K562 (cell line): ENCODE measurements around the gene SEZ6L. TPM values are rescaled to one million over a fixed set of nuclear protein-coding genes. Genes with fewer than 3 reads are reported as not detected.

Experiments used
- ATAC-seq: fragments of 200-7000 bp; cut with Tn5 transposase; 3 replicates; pipeline ENCODE4 v1.9.1; 2020; ENCODE audit warnings: moderate library complexity
- BruUV-seq: library from RNA; stranded (reverse); fragments of 400-500 nt; replicated peaks from 2 replicates; lab custom pipeline; 2021; lab: Mats Ljungman, UMichigan
- CTCF ChIA-PET: fragments of 300-600 bp; formaldehyde crosslinking; extraction: SDS; loops from one replicate; lab custom pipeline; 2021; ENCODE audit warnings: low intra/inter-chr PET ratio; lab: Yijun Ruan, JAX
- POLR2A ChIA-PET: fragments of 300-600, 350-650 bp; sonication (Branson Sonifier 250); formaldehyde crosslinking; extraction: SDS; loops from one replicate; lab custom pipeline; 2021; ENCODE audit warnings: antibody characterized with exemption, inconsistent platforms; lab: Yijun Ruan, JAX
- DNase-seq, 4 experiments: peaks; one replicate each; pipeline versions ENCODE4 v3.0.0 to v3.0.0-alpha.2; 2011 to 2018; ENCODE audit warnings: low spot score in 3 of 4, mixed read lengths in 3 of 4; ENCODE audit errors: extremely low read depth in 1 of 4
- FAIRE-seq: peaks from 2 replicates; lab custom pipeline; 2011; peaks lifted over from hg19 to GRCh38; lab: Jason Lieb, UNC
- H2AFZ ChIP-seq: 2 replicates; pipeline ENCODE4 v1.6.0; 2011; ENCODE audit warnings: low read depth, low read length, control low read depth, inconsistent platforms
- H3K27ac ChIP-seq: fragments of 200-600 bp; 3 replicates; pipeline ENCODE4 v1.8.0; 2011; ENCODE audit warnings: low read depth, mild to moderate bottlenecking, control low read depth, inconsistent platforms, low read length, moderate library complexity, mixed read lengths; ENCODE audit errors: extremely low read depth
- H3K27me3 ChIP-seq, 2 experiments: fragments of 300-600 bp in 1 of 2; 2 replicates in 1 of 2; 3 replicates in 1 of 2; pipeline versions ENCODE4 v1.6.0 to v1.8.0; 2011; ENCODE audit warnings: inconsistent platforms in 2 of 2, low read length in 2 of 2, mild to moderate bottlenecking in 1 of 2, mixed read lengths in 1 of 2, moderate library complexity in 1 of 2; ENCODE audit not compliant: control insufficient read depth in 2 of 2, insufficient read depth in 2 of 2
- H3K36me3 ChIP-seq: fragments of 300-600 bp; 3 replicates; pipeline ENCODE4 v1.8.0; 2011; ENCODE audit warnings: mild to moderate bottlenecking, low read length, inconsistent platforms; ENCODE audit not compliant: control insufficient read depth, insufficient read depth
- H3K4me1 ChIP-seq, 2 experiments: fragments of 200-600 bp in 1 of 2; replicated peaks in 1 of 2; 2 replicates in 1 of 2; 3 replicates in 1 of 2; pipeline versions ENCODE4 v1.5.1 to v1.8.0; 2011; ENCODE audit warnings: inconsistent platforms in 2 of 2, low read length in 2 of 2, mild to moderate bottlenecking in 1 of 2, mixed read lengths in 1 of 2, moderate library complexity in 1 of 2; ENCODE audit not compliant: control insufficient read depth in 2 of 2, insufficient read depth in 2 of 2
- H3K4me2 ChIP-seq: 2 replicates; pipeline ENCODE4 v1.6.1; 2011; ENCODE audit warnings: low read length, control low read depth, inconsistent platforms, mixed read lengths; ENCODE audit not compliant: insufficient read depth
- H3K4me3 ChIP-seq: fragments of 200-600 bp; sonication (generic), shearing (Covaris generic); 2 replicates; pipeline ENCODE4 v1.5.1; 2016; ENCODE audit warnings: control low read depth, inconsistent platforms
- H3K79me2 ChIP-seq: fragments of 200-600 bp; 3 replicates; pipeline ENCODE4 v1.8.0; 2011; ENCODE audit warnings: low read length, inconsistent platforms; ENCODE audit not compliant: control insufficient read depth, insufficient read depth
- H3K9ac ChIP-seq, 2 experiments: 2 replicates each; pipeline versions ENCODE4 v1.6.0 to v1.6.1; 2011; ENCODE audit warnings: low read depth in 2 of 2, low read length in 2 of 2, control low read depth in 1 of 2, inconsistent platforms in 1 of 2, mild to moderate bottlenecking in 1 of 2, mixed read lengths in 1 of 2; ENCODE audit not compliant: insufficient read depth in 1 of 2
- H3K9me1 ChIP-seq: one replicate; pipeline ENCODE4 v1.6.0; 2011; ENCODE audit warnings: inconsistent platforms, mild to moderate bottlenecking, low read length, moderate library complexity; ENCODE audit not compliant: control insufficient read depth, insufficient read depth
- H3K9me3 ChIP-seq: replicated peaks from 2 replicates; pipeline ENCODE4 v1.5.1; 2011; ENCODE audit warnings: low read depth, low read length, inconsistent platforms; ENCODE audit not compliant: control insufficient read depth, insufficient read depth
- H4K20me1 ChIP-seq: replicated peaks from 2 replicates; pipeline ENCODE4 v1.6.1; 2011; ENCODE audit warnings: low read length, inconsistent platforms, mixed read lengths; ENCODE audit not compliant: control insufficient read depth, insufficient read depth
- CTCF ChIP-seq, 3 experiments: IDR thresholded peaks in 2 of 3; conservative IDR thresholded peaks in 1 of 3; 2 replicates each; pipeline ENCODE4 v1.5.1; 2011 to 2012; ENCODE audit warnings: low read length in 3 of 3, mild to moderate bottlenecking in 3 of 3, control low read depth in 2 of 3, improper control_type of control experiment in 1 of 3, inconsistent platforms in 1 of 3, low read depth in 1 of 3, mixed read lengths in 1 of 3, moderate library complexity in 1 of 3; ENCODE audit not compliant: insufficient read depth in 2 of 3
- POLR2AphosphoS5 ChIP-seq: IDR thresholded peaks from 2 replicates; pipeline ENCODE4 v1.6.1; 2011; ENCODE audit warnings: mild to moderate bottlenecking, low read depth, low read length, moderate library complexity; ENCODE audit not compliant: control insufficient read depth, insufficient read depth
- RAD21 ChIP-seq, 2 experiments: fragments of 250-450 bp in 1 of 2; fragments of 450-650 bp in 1 of 2; sonication (Bioruptor Pico) in 1 of 2; formaldehyde crosslinking in 1 of 2; IDR thresholded peaks in 1 of 2; conservative IDR thresholded peaks in 1 of 2; 2 replicates each; pipeline versions ENCODE4 v1.4.0 to v1.8.0; 2020 to 2022; ENCODE audit warnings: mild to moderate bottlenecking in 2 of 2, moderate library complexity in 1 of 2
- WGBS: fragments of 100-300 bp; shearing (Covaris generic); methylation state at CpG from one replicate; pipeline ENCODE4 v1.1.6; 2016; ENCODE audit warnings: low coverage, mixed read lengths; ENCODE audit not compliant: insufficient coverage; ENCODE audit errors: missing lambda C conversion rate; 5-methylcytosine and 5-hydroxymethylcytosine counted together
- in situ Hi-C: fragments of 300-500 bp; cut with MboI; formaldehyde crosslinking; loops from 4 replicates; pipeline ENCODE4 v1.15.0; 2018; ENCODE audit warnings: inconsistent platforms, mixed read lengths
- intact Hi-C: fragments of 100-400 bp; cut with micrococcal nuclease; formaldehyde crosslinking; loops from 2 replicates; pipeline ENCODE4 v1.14.2; 2022
- polyA plus RNA-seq, 8 experiments: library from polyadenylated mRNA; depleted of rRNA in 4 of 8; stranded (reverse) in 5 of 8; unstranded in 3 of 8; fragments of >200 nt; fragmentation: Nextera tagmentation in 2 of 8; fragmentation: Illumina TruSeq in 1 of 8; extraction: Ambion mirVana in 2 of 8; extraction: Trizol in 1 of 8; gene quantifications; 2 replicates each; pipeline versions ENCODE4 v1.2.1 to v1.2.3, GENCODE V29; 2011 to 2014; ENCODE audit warnings: inconsistent platforms in 1 of 8, missing spikeins in 1 of 8
- total RNA-seq, 7 experiments: library from RNA; depleted of rRNA in 6 of 7; stranded (reverse); fragments of >200 nt in 6 of 7; fragmentation: Illumina TruSeq in 2 of 7; extraction: Trizol in 2 of 7; gene quantifications; 2 replicates each; pipeline versions ENCODE4 v1.2.1 to v1.2.3, GENCODE V29; 2011 to 2021; ENCODE audit warnings: low replicate concordance in 1 of 7

The SEZ6L gene
- total and polyA plus RNA-seq, 9 of the 15 experiments (the other 6 are each of a cell fraction or from before 2014, with no cell fraction given): not detected

GRCh38 chr22:26174280-26174679 lies 5.0 kb downstream of the SEZ6L start:
- TF ChIP-seq RAD21 (CRISPR knock-in tag; conservative IDR thresholded peaks at IDR 0.05 in 1 of 2, IDR thresholded peaks at IDR 0.05 in 1 of 2) (peak in 1 of 2 experiments; percentile 30; a peak in 1 of 4 replicates), CTCF (IDR thresholded peaks at IDR 0.05 in 2 of 3, conservative IDR thresholded peaks at IDR 0.05 in 1 of 3; ENCODE audit: insufficient read depth in 2 of 3, low read depth in 1 of 3, low read length in 3 of 3) (0 out of 6 replicates have a peak, but pooled peaks of 2 of the 3 experiments have one; percentile 6 to 20), POLR2AphosphoS5 (no peak)
- H3K9me3 ChIP-seq: no peaks in the 10 kb centered on the region
- WGBS: 0% methylated on average over 11 of the region's 12 CpGs
- FAIRE-seq (no peak), ATAC-seq (no peak), DNase-seq (peak in 1 of 4 experiments; percentile 1)
- no TSS peak for BruUV-seq
- intact Hi-C loops: loop anchor here (10.0 kb wide), 1 partner anchor 161 kb away; no protein-coding TSS in a partner anchor
- no peaks in the 10 kb centered on the region for H3K79me2 ChIP-seq
- H3K36me3 ChIP-seq: no peaks in the 10 kb centered on the region
- no peak overlapping the region for H3K4me3 ChIP-seq
- no peaks in the 10 kb centered on the region for H3K9me1 ChIP-seq
- peaks cover 5% of the 10 kb centered on the region; the same call in 1 of the 2 replicates for H4K20me1 ChIP-seq
- ChIA-PET CTCF (no interaction called here), POLR2A (no interaction called here)
- H3K27ac ChIP-seq: no peak overlapping the region
- in situ Hi-C loops: no loop called here
- H3K27me3 ChIP-seq: peaks cover 0 to 12% of the 10 kb centered on the region in 2 experiments; a peak in 2 of 5 replicates
- no peak overlapping the region for H3K9ac ChIP-seq
- peaks cover 0 to 5% of the 10 kb centered on the region in 2 experiments; a peak in 2 of 5 replicates for H3K4me1 ChIP-seq
- no peak overlapping the region for H3K4me2 ChIP-seq
- H2AFZ ChIP-seq: no peak overlapping the region
